HG03558 (cell line): ENCODE data around the gene RNF144A.

Experiments used
- ATAC-seq: cut with Tn5 transposase; IDR thresholded peaks from one replicate; pipeline ENCODE4 v1.9.1; 2021; ENCODE audit warnings: moderate number of reproducible peaks; ENCODE audit not compliant: unreplicated experiment; ENCODE audit errors: extremely low read depth

The RNF144A gene

GRCh38 chr2:6944555-6944954, 27.3 kb downstream of the RNF144A start:
- ATAC-seq: no peak

- ATAC-seq: peak; percentile 97
Observed at GRCh38 chr2:6945087-6945813, 28.0 kb downstream of the RNF144A start.

- no peak for ATAC-seq
Observed at GRCh38 chr2:6945821-6946220, 28.6 kb downstream of the RNF144A start.

- ATAC-seq: no peak
Observed at GRCh38 chr2:6946722-6947121, 29.5 kb downstream of the RNF144A start.

- no peak for ATAC-seq
Observed at GRCh38 chr2:6947929-6948676, 30.9 kb downstream of the RNF144A start.

GRCh38 chr2:6948677-6949351, 31.6 kb downstream of the RNF144A start:
- ATAC-seq: no peak

- no peak for ATAC-seq
Observed at GRCh38 chr2:6951046-6951445, 33.8 kb downstream of the RNF144A start.

- ATAC-seq: no peak
Observed at GRCh38 chr2:6952101-6952500, 34.9 kb downstream of the RNF144A start.

- ATAC-seq: no peak
Observed at GRCh38 chr2:6954586-6954985, 37.4 kb downstream of the RNF144A start.

GRCh38 chr2:6955511-6956136, 38.4 kb downstream of the RNF144A start:
- ATAC-seq: no peak

GRCh38 chr2:6956566-6956965, 39.4 kb downstream of the RNF144A start:
- no peak for ATAC-seq

GRCh38 chr2:6957031-6957714, 40.0 kb downstream of the RNF144A start:
- ATAC-seq: no peak

GRCh38 chr2:6957910-6958615, 40.9 kb downstream of the RNF144A start:
- ATAC-seq: no peak

- no peak for ATAC-seq
Observed at GRCh38 chr2:6958616-6959235, 41.5 kb downstream of the RNF144A start.

GRCh38 chr2:6959751-6960150, 42.5 kb downstream of the RNF144A start:
- ATAC-seq: no peak

- ATAC-seq: no peak
Observed at GRCh38 chr2:6960659-6961058, 43.4 kb downstream of the RNF144A start.

GRCh38 chr2:6963727-6964126, 46.5 kb downstream of the RNF144A start:
- ATAC-seq: no peak

- ATAC-seq: no peak
Observed at GRCh38 chr2:6965071-6965795, 48.0 kb downstream of the RNF144A start.
